GM12892 (cell line): ENCODE results near the gene RBSN.

ENCODE experiments used
- POLR2A ChIP-seq: IDR thresholded peaks from 2 replicates; pipeline ENCODE4 v1.6.1; 2011; ENCODE audit warnings: low read depth, low read length, control low read depth
- POLR2AphosphoS5 ChIP-seq: IDR thresholded peaks from 2 replicates; pipeline ENCODE4 v1.6.1; 2011; ENCODE audit warnings: low read depth, low read length, control low read depth
- TAF1 ChIP-seq: IDR thresholded peaks from 2 replicates; pipeline ENCODE4 v1.6.1; 2011; ENCODE audit warnings: low read depth, mild to moderate bottlenecking, control low read depth, low read length, borderline replicate concordance

DNA sequence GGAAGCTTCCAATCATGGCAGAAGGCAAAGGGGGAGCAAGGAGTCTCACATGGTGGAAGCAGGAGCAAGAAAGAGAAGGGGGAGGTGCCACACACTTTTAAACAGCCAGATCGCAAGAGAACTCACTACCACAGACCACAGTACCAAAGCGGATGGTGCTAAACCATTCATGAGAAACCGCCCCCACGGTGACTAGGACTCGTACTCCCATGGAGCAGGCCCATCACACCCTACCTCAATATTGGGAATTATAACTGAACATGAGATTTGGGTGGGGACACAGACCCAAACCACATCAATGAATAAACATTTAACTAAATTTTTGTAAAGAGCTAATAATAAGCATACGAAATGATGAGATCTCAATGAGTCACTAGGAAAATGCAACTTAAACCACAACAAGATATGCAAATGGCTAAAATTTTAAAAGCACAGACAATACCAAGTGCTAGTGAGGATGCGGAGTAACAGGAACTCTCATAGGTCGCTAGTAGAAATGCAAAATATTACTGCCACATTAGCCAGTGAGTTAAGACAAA lies 43.9 kb downstream of the RBSN start:
- TF ChIP-seq POLR2A (no peak), POLR2AphosphoS5 (no peak), TAF1 (no peak)
